Spleen (tissue), 11 donors: ENCODE measurements around the gene HTRA2. TPM values are rescaled to one million over a fixed set of nuclear protein-coding genes. Genes with fewer than 3 reads are reported as not detected.
A peak's percentile ranks its signal among the peaks of the same experiment; 100 is the strongest.

Experiments used
- DNase-seq: peaks from one replicate; pipeline ENCODE4 v3.0.0-alpha.2; 2020
- H3K27ac ChIP-seq, 8 donors: fragments of 200-600 bp; sonication (generic) in 7 of 8; 1 replicate in 4 of 8; 2 replicates in 4 of 8; pipeline versions ENCODE4 v1.5.0 to v1.8.0; 2016 to 2021; ENCODE audit warnings: inconsistent platforms in 4 of 8, mild to moderate bottlenecking in 4 of 8, moderate library complexity in 1 of 8
- H3K27me3 ChIP-seq, 7 donors: fragments of 200-600 bp; sonication (generic) in 6 of 7; replicated peaks in 1 of 7; 1 replicate in 4 of 7; 2 replicates in 3 of 7; pipeline versions ENCODE4 v1.5.0 to v1.8.0; 2016 to 2021; ENCODE audit warnings: inconsistent platforms in 3 of 7, mild to moderate bottlenecking in 1 of 7
- H3K36me3 ChIP-seq, 6 donors: fragments of 200-600 bp; sonication (generic) in 5 of 6; 1 replicate in 4 of 6; 2 replicates in 2 of 6; pipeline versions ENCODE4 v1.5.0 to v1.8.0; 2016 to 2021; ENCODE audit warnings: inconsistent platforms in 2 of 6
- H3K4me1 ChIP-seq, 6 donors: fragments of 200-600 bp; sonication (generic) in 5 of 6; 1 replicate in 3 of 6; 2 replicates in 3 of 6; pipeline versions ENCODE4 v1.5.0 to v1.8.0; 2016 to 2021; ENCODE audit warnings: inconsistent platforms in 3 of 6
- H3K4me3 ChIP-seq, 8 donors: fragments of 200-600 bp; sonication (generic) in 7 of 8; 1 replicate in 4 of 8; 2 replicates in 4 of 8; pipeline versions ENCODE4 v1.5.0 to v1.8.0; 2016 to 2021; ENCODE audit warnings: inconsistent platforms in 4 of 8, mild to moderate bottlenecking in 4 of 8, moderate library complexity in 2 of 8
- H3K9me3 ChIP-seq, 8 donors: fragments of 200-600 bp; sonication (generic) in 7 of 8; 1 replicate in 4 of 8; 2 replicates in 4 of 8; pipeline versions ENCODE4 v1.5.0 to v1.8.0; 2016 to 2021; ENCODE audit warnings: inconsistent platforms in 4 of 8
- POLR2A ChIP-seq, 3 donors: fragments of 450-650 bp; IDR thresholded peaks; one replicate each; pipeline ENCODE4 v1.5.1; 2017; ENCODE audit warnings: antibody characterized with exemption in 3 of 3, mild to moderate bottlenecking in 1 of 3
- POLR2AphosphoS5 ChIP-seq, 3 donors: sonication (generic); formaldehyde crosslinking; IDR thresholded peaks; one replicate each; pipeline ENCODE4 v1.5.1; 2017; ENCODE audit warnings: antibody characterized with exemption in 3 of 3
- WGBS, 5 donors: extraction: QIAGEN DNeasy Blood & Tissue Kit in 3 of 5; methylation state at CpG; one replicate each; pipeline versions ENCODE4 v1.1.5 to v1.1.7; 2013 to 2018; 5-methylcytosine and 5-hydroxymethylcytosine counted together
- intact Hi-C: fragments of 100-400 bp; cut with DNase I; formaldehyde crosslinking; loops from one replicate; pipeline ENCODE4 v1.15.0; 2023; ENCODE audit warnings: low total_unique reads
- polyA plus RNA-seq, 3 donors: library from polyadenylated mRNA; stranded (reverse); fragments of 200-250 nt; gene quantifications; one replicate each; pipeline ENCODE4 v1.2.1, GENCODE V29; 2013
- total RNA-seq, 7 donors: library from RNA; depleted of rRNA in 3 of 7; stranded (reverse); fragments of >200 nt in 3 of 7; fragmentation: NEBNext Ultra II Directional in 4 of 7; extraction: Animal tissue kit (Norgen Biotek cat#: 25700) in 4 of 7; gene quantifications; one replicate each; pipeline versions ENCODE4 v1.1.0 to v1.2.1, GENCODE V29; 2016 to 2021
- TF ChIP-seq, protein P1 (sequence below), 11 experiments: fragments of 200-600 bp in 7 of 11; fragments of 450-650 bp in 4 of 11; sonication (generic) in 4 of 11; IDR thresholded peaks in 8 of 11; conservative IDR thresholded peaks in 3 of 11; 1 replicate in 7 of 11; 2 replicates in 4 of 11; pipeline versions ENCODE4 v1.4.0 to v1.8.0; 2016 to 2021; ENCODE audit warnings: antibody characterized with exemption in 11 of 11, inconsistent platforms in 4 of 11, mild to moderate bottlenecking in 1 of 11
- donor health status: healthy with polysubstance abuse.
- donor health status: DM: no; HTN: no; CAD: no; lungs with moderate emphysema.
- donor health status: DM: no; HTN: no; CAD: no.
- donor health status: Bipolar disorder and iron deficiency.
- donor health status: healthy.
- donor health status: DM: no; HTN: no; CAD: no.
- donor health status: DM: yes; HTN: yes; CAD: no.

HTRA2 gene
- total and polyA plus RNA-seq, 10 donors, result 34.2 to 58.7 (median 42.9) TPM

DNA sequence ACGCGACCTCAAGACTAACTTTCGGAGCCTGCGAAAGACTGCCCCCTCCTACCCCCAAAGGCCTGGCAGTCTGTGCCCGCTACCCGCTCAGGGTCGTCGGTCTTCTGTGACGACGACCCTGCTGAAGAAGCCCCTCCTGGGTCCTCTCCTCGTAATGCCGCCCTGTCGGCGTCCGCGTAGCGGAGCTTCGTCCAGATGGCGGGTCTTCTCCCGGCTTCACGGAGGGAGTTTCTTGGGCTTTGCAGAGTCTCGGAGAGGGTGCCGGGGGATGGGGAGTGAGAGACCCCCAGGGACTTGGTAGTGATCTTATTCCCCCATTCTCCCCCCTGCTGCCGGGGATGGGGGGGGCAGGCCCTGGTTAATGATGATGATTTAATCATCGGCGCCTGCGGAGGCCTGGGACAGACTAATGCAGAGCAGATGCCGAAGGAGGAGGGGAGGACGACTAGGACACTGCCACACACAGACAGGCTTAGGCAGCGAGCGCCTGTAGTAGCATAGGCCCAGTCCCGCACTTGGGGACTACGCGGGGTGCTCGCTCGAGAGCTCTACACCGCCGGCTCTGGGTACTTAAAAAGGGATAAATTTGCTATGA lies 21.7 kb upstream of the HTRA2 start:
- peaks cover 0 to 23% (median 16%) of the 10 kb centered on the region in 6 donors for H3K36me3 ChIP-seq
- peak; percentile 88 for DNase-seq
- H3K9me3 ChIP-seq, result no peaks in the 10 kb centered on the region
- H3K27me3 ChIP-seq, result peaks cover 2 to 46% (median 25%) of the 10 kb centered on the region in 7 donors
- 14 to 17% (median 15%) methylated on average over 29 to 38 of the region's 38 CpGs for WGBS, 5 donors
- intact Hi-C loops, result no loop called here
- TF ChIP-seq POLR2A (IDR thresholded peaks at IDR 0.05) (no peak), POLR2AphosphoS5 (IDR thresholded peaks at IDR 0.05) (no peak)
- TF ChIP-seq, protein P1, sequence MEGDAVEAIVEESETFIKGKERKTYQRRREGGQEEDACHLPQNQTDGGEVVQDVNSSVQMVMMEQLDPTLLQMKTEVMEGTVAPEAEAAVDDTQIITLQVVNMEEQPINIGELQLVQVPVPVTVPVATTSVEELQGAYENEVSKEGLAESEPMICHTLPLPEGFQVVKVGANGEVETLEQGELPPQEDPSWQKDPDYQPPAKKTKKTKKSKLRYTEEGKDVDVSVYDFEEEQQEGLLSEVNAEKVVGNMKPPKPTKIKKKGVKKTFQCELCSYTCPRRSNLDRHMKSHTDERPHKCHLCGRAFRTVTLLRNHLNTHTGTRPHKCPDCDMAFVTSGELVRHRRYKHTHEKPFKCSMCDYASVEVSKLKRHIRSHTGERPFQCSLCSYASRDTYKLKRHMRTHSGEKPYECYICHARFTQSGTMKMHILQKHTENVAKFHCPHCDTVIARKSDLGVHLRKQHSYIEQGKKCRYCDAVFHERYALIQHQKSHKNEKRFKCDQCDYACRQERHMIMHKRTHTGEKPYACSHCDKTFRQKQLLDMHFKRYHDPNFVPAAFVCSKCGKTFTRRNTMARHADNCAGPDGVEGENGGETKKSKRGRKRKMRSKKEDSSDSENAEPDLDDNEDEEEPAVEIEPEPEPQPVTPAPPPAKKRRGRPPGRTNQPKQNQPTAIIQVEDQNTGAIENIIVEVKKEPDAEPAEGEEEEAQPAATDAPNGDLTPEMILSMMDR (IDR thresholded peaks at IDR 0.05 in 8 of 11, conservative IDR thresholded peaks at IDR 0.05 in 3 of 11), result no peak
- peaks cover 19 to 51% (median 47%) of the 10 kb centered on the region in 6 donors for H3K4me1 ChIP-seq
- H3K4me3 ChIP-seq, result peak overlapping the region; percentile 60 to 90 (median 62)
- H3K27ac ChIP-seq, result peak overlapping the region; percentile 97 to 100 (median 99)

DNA sequence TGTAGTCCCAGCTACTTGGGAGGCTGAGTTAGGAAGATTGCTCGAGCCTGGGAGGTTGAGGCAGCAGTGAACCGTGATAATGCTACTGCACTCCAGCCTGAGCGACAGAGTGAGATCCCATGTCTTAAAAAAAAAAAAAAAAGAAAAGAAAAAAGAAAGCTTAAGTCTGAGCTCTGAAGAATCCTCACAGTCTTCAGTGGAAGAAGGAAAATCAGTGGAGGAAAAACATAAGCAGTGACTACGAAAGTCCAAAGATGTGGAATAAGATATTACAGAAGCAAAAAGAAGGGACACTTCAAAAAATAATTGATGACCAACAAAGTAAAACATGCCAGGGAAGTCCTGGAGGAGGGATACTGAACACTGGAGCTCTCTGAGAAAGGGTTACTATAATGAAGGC lies 19.5 kb upstream of the HTRA2 start:
- Histone ChIP-seq H3K27me3 (peaks cover 14 to 55% (median 46%) of the 10 kb centered on the region in 7 donors), H3K9me3 (no peaks in the 10 kb centered on the region), H3K36me3 (peaks cover 0 to 11% (median 7%) of the 10 kb centered on the region in 6 donors), H3K4me1 (peaks cover 27 to 51% (median 46%) of the 10 kb centered on the region in 6 donors), H3K4me3 (no peak overlapping the region), H3K27ac (no peak overlapping the region)
- no peak for TF ChIP-seq POLR2AphosphoS5 (IDR thresholded peaks at IDR 0.05)
- TF ChIP-seq, protein P1 (IDR thresholded peaks at IDR 0.05 in 8 of 11, conservative IDR thresholded peaks at IDR 0.05 in 3 of 11), result no peak
- TF ChIP-seq POLR2A (IDR thresholded peaks at IDR 0.05), result no peak
- DNase-seq, result no peak
- WGBS, 5 donors, result 80 to 92% (median 89%) methylated on average over 4 of the region's 4 CpGs
- intact Hi-C loops, result no loop called here

DNA sequence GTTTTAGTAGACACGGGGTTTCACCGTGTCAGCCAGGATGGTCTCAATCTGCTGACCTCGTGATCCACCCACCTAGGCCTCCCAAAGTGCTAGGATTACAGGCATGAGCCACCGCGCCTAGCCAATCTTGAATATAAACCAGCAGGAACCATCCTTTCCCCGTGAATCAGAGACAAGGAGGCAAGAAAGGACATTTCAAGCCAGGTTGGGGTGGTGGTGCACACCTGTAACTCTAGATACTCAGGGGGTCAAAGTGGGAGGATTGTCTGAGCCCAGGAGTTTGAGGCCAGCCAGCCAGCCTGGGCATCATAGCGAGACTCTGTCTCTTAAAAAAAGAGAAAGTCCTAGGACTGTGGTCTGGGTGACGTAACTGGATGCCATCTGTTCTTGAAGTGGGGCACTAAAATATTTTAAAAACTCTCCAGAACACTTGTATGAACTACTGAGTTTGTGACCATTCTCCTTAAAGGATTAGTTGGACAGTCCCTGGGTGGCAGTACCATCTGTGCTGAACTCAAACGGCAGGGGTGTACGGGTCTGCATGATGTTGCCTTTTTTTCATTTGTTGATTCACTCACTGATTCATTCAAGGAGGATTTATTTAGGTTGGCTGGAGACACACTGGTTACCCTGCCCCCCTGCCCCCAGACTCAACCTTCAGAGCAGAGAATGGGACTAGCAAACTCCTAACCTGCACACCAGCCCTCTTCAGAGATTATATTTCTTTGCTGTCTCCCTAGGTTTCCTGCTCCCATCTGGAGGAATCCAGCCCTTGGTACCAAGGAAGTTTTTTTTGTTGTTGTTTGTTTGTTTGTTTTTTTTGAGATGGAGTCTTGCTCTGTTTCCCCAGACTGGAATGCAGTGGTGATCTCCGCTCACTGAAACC lies 18.4 kb upstream of the HTRA2 start:
- DNase-seq, result peak; percentile 31

More for the DNA sequence above, 18.4 kb upstream of the HTRA2 start:
- Histone ChIP-seq H3K27ac (no peak overlapping the region), H3K9me3 (no peaks in the 10 kb centered on the region), H3K36me3 (peaks cover 0 to under 1% (median 0%) of the 10 kb centered on the region in 6 donors), H3K4me3 (no peak overlapping the region), H3K4me1 (peaks cover 27 to 51% (median 46%) of the 10 kb centered on the region in 6 donors), H3K27me3 (peaks cover 23 to 66% (median 57%) of the 10 kb centered on the region in 7 donors)
- intact Hi-C loops, result no loop called here
- WGBS, 5 donors, result 37 to 49% (median 43%) methylated on average over 11 of the region's 11 CpGs
- TF ChIP-seq POLR2AphosphoS5 (IDR thresholded peaks at IDR 0.05), result no peak
- TF ChIP-seq, protein P1 (IDR thresholded peaks at IDR 0.05 in 8 of 11, conservative IDR thresholded peaks at IDR 0.05 in 3 of 11), result no peak
- TF ChIP-seq POLR2A (IDR thresholded peaks at IDR 0.05), result no peak
